M059J (cell line): ENCODE results near the gene RASL11B. TPM values are rescaled to one million over a fixed set of nuclear protein-coding genes. Genes with fewer than 3 reads are reported as not detected.

ENCODE experiments used
- DNase-seq: peaks from one replicate; pipeline ENCODE4 v3.0.0-alpha.2; 2012; ENCODE audit warnings: low read depth
- total RNA-seq: library from RNA; depleted of rRNA; stranded (reverse); fragments of >200 nt; shearing (Covaris generic); gene quantifications from 2 replicates; pipeline ENCODE4 v1.2.3, GENCODE V29; 2014

The RASL11B gene
- total RNA-seq, 1 experiment from 2014 or later: 0.17 TPM

- no peak for DNase-seq
Measured at GRCh38 chr4:52874948-52875347, 12.8 kb downstream of the RASL11B start.

GRCh38 chr4:52876069-52876468, 14.0 kb downstream of the RASL11B start:
- no peak for DNase-seq

- DNase-seq: no peak
Measured at GRCh38 chr4:52877036-52877435, 14.9 kb downstream of the RASL11B start.

- no peak for DNase-seq
Measured at GRCh38 chr4:52877694-52878093, 15.6 kb downstream of the RASL11B start.

- no peak for DNase-seq
Measured at GRCh38 chr4:52879471-52879870, 17.4 kb downstream of the RASL11B start.

GRCh38 chr4:52880994-52881393, 18.9 kb downstream of the RASL11B start:
- DNase-seq: no peak

- DNase-seq: no peak
Measured at GRCh38 chr4:52883183-52883621, 21.1 kb downstream of the RASL11B start.

- no peak for DNase-seq
Measured at GRCh38 chr4:52883707-52884669, 21.9 kb downstream of the RASL11B start.

GRCh38 chr4:52884994-52885393, 22.9 kb downstream of the RASL11B start:
- DNase-seq: no peak

GRCh38 chr4:52889354-52889753, 27.2 kb downstream of the RASL11B start:
- no peak for DNase-seq

GRCh38 chr4:52889778-52890520, 27.8 kb downstream of the RASL11B start:
- no peak for DNase-seq

GRCh38 chr4:52890521-52890791, 28.3 kb downstream of the RASL11B start:
- no peak for DNase-seq

GRCh38 chr4:52891743-52892142, 29.6 kb downstream of the RASL11B start:
- no peak for DNase-seq

- no peak for DNase-seq
Measured at GRCh38 chr4:52892880-52893279, 30.8 kb downstream of the RASL11B start.

- no peak for DNase-seq
Measured at GRCh38 chr4:52894443-52894842, 32.3 kb downstream of the RASL11B start.

- no peak for DNase-seq
Measured at GRCh38 chr4:52903273-52903672, 41.2 kb downstream of the RASL11B start.

- DNase-seq: no peak
Measured at GRCh38 chr4:52904421-52904820, 42.3 kb downstream of the RASL11B start.

GRCh38 chr4:52907510-52907909, 45.4 kb downstream of the RASL11B start:
- DNase-seq: no peak

- no peak for DNase-seq
Measured at GRCh38 chr4:52910115-52910514, 48.0 kb downstream of the RASL11B start.

- DNase-seq: peak; percentile 65
Measured at GRCh38 chr4:52911684-52912294, 49.7 kb downstream of the RASL11B start.

- peak; percentile 4 for DNase-seq
Measured at GRCh38 chr4:52912608-52913007, 50.5 kb downstream of the RASL11B start.

- peak; percentile 43 for DNase-seq
Measured at GRCh38 chr4:52914051-52914605, 52.0 kb downstream of the RASL11B start.
